ENCODE data around the gene TMEFF2.

TMEFF2 gene

DNA sequence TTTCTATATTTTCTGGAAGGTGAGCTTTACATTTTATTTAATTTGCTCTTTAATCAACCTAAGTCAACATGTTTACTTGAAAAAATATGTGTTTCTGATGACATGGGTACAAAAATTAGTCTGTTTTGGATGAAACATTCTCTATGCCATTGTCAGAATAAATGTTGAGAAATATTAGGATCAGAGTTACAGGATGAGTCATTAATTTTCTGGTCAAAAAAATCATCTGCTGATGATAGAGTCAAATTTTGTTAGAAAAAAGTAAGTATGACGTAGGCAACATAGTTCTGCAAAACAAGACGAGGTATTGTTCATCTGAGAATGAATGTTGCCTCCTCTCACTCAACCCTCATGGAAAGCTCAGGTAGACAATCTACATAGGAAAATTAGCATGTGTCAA is 240.3 kb downstream of the TMEFF2 start:
- DNase-seq: no peak

DNA sequence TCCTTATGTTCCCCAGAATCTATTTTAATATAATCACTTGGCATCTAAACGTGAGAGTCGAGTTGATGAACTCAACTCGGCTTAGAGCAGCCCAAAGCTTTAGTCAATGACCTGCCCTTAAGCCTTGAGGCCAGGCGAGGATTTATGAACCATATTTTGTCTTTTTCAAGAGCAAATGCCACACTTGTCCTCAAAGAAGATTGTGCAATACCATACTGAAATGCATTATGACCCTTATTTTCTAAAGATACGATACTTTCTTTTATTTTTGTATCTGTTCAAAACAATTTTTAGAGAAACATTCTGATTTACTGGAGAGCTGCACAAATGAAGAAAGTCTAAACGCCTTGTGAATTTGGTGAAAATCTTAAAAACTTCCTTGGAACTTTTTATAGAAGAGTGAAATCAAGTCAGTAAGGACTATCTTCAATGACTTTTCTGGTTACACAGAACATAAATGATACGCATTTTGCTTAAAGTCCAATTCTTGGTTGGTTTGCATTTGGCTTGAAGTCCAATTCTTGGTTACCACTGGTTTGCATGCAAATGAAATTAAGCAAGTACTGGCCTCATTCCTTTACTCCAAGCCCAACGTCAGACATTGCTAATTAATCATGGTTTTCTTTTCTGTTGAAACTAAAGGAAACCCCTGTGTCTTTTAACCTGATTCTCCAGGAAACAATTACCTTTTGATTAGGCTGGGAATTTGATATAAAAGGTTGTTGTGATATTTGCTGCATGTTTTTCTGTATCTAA is 242.0 kb downstream of the TMEFF2 start:
- no peak for DNase-seq

DNA sequence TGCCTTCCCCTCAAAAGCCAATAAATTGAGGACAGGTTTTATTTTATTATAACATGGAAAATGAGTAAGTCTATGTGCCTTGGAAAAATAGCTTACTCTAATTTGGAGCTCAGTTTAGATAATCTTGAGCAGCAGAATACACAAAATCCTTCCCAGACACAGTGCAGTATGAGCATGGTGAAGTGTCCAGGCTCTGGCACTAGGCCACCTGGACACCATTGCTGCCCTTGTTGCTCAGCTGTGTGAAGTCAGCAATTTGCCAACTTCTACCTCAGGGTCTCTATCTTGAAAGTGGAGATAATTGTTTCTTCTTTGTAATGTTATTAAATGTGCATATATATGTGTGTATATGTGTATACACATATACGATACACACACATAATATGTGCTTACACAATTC is 242.9 kb downstream of the TMEFF2 start:
- DNase-seq: no peak

DNA sequence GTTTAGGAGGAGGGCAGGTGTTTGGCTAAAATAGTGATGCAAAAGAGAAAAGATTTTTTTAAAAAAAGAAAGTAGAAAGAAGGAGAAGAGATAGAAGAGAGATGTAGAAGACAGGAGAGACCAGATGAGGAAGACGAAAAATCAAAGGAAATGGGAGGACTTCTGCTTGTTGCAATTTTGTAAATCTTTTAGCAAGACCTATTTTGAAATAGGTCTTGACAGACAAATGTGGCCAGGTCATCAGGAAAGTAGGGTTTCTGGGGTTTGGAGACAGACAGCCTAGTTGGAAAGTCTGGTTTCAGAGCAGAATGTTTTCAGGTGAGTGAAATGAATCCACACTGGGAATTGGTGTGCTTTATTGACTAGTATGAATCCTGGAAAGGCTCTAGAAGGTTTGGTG is 243.4 kb downstream of the TMEFF2 start:
- no peak for DNase-seq

DNA sequence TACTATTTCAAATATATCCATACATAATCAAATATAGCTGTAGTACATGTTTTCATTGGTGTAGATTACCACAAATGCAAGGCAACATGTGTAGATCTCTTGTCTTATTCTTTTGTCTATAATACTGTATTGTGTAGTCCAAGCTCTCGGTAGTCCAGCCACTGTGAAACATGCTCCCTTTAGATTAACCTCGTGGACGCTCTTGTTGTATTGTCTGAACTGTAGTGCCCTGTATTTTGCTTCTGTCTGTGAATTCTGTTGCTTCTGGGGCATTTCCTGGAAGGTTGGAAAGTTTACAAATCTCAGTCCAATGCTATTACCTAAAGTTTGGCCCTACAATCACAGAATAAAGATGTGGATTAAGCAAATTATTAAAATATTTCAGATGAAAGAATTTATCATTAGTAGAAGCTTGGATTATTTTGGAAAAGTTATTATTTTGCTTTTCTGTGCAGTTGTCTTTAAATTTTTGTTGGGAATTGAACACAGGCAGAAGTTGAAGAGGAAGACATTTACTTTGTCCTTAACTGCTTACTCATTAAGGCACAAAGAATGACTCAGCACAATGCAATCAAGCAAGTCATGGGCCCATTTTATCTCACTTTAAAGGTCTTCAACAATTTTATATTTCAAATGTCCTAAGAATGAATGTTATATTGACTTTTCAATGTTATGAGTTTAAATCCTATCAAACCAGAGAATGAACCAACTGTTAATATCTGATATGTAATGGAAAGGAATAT is 244.4 kb downstream of the TMEFF2 start:
- DNase-seq: no peak

DNA sequence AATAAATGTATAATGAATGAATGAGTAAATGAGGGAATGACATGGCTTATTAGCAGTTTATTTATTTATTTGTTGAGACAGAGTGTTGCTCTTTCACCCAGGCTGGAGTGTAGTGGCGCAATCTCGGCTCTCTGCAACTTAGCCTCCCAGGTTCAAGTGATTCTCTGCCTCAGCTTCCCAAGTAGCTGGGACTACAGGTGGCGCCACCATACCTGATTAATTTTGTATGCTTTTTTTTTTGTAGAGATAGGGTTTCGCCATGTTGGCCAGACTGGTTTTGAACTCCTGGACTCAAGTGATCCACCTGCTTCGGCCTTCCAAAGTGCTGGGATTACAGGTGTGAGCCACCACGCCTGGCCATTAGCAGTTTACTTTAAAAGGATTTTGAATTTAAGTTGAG is 247.5 kb downstream of the TMEFF2 start:
- no peak for DNase-seq

DNA sequence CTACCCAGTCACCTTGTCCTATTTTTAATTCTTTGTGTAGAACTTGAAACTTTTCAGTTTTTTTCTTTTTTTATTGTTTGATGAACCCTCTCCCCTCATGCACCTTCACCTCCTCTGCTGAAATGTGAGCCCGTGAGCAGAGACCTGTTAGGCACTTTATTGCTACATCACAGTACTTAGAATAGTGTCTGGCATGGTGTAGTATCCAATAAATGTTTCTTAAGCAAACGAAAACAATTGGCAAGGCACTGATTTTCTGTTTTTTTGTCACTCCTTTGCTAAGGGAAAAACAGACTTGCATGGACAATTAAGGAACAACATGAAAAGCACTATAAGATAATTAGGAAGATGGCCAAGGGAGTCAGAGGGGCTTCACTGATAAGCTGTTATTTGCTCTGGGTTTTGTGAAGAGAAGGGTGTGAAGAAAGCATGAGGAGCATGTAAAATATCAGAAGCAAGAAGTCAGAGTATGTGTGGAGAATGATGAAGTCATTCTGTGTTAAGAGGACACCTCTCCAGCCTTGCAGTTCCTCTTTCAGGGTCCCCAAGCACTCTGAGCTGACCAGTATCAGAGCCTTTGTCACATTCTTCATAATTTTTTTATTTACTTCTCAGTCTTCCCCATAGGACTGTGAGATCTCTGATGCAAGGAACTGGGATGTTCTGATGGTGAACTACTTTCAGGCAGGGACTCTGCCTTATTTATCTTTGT is 248.1 kb downstream of the TMEFF2 start:
- no peak for DNase-seq

DNA sequence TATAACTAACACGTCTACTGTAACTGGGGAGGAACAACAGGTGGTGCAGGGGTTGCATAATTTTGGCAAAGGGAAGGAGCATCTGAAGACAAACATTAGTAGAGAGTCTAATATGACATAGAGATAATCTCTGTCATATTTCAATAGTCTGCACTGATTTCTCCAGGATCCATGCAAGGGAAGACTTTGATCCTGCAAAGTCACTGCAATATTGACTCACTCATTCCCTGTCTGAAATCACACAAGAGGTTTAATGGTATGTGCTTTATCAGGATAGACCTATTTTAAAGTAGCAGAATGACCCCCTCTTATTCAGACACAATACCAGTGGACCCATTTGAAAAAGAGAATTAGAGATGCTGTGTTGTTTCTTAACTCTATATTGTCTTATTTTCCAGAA is 249.1 kb downstream of the TMEFF2 start:
- no peak for DNase-seq

DNA sequence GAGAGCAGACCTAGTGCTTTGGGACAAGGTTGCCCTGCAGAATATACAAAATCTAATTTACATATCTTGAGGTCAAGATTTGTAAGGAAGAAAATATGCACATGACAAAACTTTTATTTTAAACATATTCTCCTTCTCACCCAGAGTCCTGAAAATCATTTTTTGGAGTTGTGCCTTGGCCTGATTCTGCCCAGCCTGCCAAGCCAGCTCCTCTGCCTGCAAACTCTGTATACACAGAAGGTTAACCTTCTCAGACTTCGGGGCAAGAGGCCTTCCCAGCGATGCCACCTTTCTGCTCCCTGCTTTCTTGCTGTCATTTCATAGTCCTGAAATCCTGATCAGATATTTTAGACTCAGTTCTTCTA is 252.0 kb downstream of the TMEFF2 start:
- no peak for DNase-seq

DNA sequence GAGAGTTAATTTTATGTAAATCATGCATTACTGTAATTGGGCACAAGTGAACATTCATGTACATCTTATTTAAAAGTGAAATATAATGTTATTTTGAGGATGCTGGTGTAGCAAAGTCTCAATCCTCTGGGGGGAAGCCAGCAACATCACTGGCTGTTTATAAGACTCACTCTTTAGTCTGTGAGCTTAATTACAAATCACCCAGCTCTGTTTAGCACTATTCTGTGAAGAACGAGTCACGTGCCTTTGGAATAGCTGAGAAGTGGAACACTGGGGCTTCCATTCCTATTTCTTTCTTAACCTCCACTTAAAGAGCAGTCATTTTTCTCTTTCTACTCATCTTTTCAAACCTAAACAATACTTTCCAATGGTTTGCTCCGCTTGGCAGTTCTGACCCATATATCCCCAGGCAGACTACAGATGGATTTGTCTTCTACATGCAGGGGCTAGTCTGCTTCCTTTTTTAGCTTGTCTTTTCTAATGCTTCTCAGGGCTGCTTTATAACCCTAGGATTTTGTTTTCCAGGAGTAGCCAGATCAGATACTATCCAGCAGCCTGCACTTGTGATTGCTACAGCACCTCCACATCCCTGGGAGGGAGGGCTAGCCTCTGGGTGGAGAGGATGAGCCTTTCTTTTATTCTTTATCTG is 252.5 kb downstream of the TMEFF2 start:
- no peak for DNase-seq

DNA sequence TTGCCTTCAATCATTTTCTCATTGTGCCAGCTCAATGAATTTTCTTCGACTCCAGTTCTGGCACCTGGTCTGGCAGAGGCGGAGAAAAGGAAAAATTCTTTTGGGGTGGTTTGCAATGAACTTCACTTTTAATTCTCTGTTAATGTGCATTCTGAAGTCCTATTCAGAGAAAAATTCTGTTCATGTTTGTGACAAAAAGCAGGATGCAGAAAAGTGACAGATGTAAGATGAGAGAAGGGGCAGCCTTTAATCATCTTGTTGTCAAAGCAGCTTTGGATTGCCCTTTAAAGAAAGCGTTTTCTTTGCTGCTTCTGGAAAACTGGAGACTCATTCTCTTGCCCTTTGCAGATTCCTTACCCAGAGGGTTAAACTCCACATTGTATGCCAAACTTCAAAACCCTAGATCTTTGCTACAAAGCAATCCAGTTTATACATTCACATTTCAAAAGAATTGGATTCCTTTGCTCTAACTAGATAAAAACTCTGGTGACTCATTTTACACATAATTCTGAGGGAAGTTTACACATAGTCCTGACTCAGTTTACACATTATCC is 253.3 kb downstream of the TMEFF2 start:
- DNase-seq: no peak

DNA sequence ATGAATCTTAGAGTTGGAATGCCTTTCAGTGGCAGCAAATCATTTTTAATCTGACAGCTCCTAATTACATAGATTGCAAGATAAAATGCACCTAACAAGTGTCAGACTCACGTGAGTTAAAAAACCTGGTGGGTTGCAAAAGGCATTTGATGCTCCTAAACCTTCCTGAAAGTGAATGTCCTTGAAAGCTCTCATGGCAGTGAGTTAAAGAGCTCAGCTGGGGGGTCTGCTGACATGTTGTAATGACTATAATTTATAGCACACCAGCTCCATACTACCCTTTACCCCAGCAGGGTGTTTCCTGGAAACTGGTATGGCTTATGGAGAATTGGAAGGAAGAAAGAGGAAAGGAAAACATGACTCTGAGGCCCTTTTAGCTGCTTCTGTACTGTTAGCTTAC is 256.0 kb downstream of the TMEFF2 start:
- no peak for DNase-seq

DNA sequence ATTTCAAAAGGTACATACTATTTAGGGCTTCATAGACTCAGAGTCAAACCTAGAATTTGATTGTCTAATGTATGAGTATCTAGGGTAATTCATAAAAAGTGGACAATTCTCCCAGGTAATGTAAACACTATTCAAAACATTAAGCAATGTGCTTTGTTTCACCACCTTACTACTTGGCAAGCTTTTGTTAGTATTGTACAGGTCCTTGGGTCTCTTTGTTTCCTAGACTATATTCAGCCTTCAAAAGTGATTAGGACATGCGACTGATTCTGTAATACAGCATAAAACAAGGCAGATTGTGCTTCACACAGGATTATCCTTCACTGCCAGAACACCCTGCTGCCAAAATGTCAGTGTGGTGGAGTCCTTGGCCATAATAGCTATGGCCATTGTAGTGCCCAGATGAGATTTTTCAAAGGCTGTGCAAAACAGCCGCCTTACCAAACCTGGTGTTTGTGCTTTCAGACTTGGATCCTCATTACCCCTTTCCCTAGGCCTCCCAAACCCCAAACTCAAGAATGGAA is 257.8 kb downstream of the TMEFF2 start:
- DNase-seq: no peak

DNA sequence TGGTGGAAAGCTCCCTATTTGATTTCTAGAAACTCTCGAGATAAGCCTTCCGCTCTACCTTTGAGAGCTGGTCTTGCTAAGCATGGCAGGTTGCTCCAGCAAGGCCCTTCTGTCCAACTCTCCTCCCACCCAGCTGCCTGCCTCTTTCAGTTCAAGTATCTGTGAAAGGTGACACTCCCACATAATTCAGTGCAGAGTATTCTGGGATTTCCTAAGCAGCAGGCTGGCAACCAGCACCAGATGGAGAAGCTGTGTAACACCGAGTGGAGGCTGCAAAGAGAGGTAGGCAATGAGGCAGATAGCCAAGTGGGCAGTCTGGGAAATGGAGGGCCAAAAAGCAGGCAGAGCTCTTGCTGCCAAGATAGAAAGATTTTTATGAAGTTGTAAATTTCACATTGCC is 259.5 kb downstream of the TMEFF2 start:
- DNase-seq: peak; percentile 80

DNA sequence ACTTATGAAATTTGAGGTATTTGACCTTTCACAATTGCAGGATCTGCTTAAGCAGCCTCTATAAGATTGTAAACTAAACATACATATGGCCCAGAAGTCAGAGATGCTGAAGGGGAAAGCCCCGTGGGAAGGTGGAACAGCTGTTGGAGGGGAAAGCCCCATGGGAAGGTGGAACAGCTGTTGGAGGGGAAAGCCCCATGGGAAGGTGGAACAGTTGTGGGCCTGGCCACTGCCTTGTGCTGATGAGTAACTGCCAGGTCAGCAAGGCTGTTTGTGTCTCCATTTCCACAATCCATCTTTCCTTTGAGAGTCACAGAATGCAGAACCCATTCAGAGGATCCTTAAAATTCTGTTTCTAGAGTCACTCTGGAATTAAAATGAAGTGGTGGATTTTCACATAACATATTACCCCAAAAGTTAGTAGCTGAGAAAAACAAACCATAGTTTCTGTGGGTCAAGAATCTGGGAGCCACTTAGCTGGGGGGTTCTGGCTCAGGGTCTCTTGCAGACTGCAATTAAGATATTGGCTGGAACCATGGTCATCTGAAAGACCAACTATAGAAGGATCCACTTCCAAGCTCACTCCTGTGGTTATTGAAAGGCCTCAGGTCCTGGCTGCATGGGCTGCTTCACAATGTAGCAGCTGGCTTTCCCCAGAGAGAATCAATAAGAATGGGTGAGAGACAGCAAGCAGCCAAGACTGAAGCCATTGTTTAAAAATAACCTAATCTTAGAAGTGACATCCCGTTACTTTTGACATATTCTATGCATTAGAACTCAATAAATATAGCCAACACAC is 261.2 kb downstream of the TMEFF2 start:
- no peak for DNase-seq

DNA sequence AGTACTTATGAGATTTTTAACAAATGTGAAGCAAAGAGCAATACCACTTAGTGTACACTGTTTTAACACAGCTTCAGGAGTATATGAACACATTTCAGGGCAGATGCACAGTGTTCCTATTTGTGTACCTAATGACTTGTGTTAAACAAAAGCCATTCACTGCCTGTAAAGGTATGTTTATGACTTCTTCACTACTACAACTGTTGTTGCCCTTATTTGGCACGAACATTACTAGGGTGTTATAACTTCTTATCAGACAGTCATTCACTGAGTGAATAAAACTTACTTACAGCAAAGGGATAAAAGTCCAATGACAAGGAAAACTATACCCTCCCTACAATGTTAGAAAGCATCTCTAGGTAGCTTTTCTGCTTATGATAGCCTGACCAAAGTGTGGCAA is 262.4 kb downstream of the TMEFF2 start:
- no peak for DNase-seq

DNA sequence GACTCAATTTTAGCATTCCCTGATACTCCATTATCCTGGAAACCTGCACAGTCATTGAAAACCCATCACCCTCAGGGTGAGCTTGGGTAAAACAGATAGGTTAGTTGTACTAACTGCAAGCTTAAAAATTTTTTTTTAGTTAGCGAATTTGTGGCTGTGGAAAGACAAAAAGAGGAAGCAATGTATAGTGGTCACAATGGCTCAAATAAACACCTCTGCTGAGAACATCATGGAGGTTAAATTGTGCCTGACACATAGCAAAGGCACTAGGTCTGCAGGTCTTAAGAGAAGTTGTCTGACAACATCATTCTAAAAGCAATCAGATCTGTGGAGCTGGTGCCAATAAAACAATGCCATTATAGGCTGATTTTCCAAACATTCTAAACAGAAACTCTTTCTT is 263.4 kb downstream of the TMEFF2 start:
- DNase-seq: no peak

DNA sequence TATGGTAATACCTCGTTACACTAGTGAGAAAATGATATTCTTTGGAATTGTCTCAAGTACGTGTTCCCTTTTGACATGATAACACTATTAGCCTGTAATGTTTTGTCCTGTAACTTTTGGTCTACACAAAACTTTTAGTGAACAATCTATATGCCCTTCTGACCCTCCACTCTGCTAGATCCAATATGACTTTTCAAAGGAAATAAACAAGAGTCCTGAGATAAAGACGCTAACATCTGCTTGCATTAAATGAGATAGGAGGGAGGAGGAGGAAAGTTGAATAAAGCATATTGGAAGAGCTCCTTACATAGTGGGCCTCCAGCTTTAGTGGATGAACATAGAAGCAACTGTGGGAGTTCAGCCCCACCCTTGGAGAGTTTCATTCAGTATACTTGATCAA is 264.5 kb downstream of the TMEFF2 start:
- no peak for DNase-seq

DNA sequence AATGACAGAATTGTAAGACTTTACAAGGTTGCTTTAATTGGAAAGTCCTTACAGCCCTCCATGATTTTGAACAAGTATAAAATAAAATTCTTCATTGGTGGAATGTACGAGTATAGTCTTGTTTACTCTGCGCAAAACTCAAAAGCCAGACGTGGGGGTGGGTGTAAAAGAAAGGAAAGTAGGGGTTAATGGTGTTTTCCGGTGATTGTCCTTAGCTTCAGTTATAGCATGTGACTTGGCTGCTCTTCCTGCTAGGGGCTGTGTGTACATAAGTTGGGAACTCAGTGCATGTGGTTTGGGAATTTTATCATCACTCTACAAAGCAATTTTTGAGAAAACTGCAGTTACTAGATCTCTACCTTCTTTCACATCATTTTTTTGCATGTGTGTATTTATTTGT is 265.4 kb downstream of the TMEFF2 start:
- no peak for DNase-seq

DNA sequence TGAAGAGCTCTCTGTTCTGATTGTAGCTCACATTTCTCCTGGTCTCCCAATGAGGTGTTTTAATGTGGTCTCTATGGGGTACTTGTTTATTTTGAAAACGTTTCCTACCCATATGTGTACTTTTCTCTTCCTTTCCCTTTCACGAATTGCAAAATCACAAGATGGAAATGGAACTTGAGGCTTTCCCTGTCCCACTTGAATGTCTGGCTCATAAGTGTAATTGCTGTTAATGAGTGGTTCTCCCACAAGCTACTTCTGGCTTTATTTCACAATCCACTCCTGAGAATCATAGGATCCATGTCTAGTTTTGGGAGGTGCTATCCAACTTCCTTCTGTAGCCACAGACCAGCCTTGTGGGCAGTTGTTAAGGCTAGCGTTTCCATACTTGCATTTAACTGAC is 266.7 kb downstream of the TMEFF2 start:
- DNase-seq: no peak

DNA sequence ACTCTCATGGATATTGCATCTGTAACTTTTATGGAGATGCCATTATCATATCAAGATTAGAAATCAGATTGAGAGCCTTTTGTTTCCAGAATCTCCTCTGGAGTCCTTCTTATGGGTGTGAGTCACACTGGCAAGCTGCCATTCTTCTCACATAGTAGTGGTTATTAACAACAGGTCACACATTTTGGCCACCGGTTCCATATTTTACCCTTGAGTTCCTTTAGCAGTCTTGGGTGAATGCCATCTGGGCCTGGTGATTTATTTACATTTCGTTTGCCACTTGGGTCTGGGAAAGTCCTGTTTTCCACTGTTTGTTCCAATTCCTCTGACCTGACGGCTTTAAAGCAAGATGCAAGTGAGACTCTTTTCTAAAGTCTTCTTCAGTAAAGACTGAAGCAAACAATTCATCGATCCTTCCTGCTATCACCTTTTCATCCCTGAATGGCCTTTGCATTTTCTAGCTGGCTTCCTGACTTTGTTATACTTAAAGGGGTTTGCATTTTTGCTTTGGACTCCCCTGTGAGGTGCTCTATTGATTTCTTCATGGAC is 267.3 kb downstream of the TMEFF2 start:
- no peak for DNase-seq

DNA sequence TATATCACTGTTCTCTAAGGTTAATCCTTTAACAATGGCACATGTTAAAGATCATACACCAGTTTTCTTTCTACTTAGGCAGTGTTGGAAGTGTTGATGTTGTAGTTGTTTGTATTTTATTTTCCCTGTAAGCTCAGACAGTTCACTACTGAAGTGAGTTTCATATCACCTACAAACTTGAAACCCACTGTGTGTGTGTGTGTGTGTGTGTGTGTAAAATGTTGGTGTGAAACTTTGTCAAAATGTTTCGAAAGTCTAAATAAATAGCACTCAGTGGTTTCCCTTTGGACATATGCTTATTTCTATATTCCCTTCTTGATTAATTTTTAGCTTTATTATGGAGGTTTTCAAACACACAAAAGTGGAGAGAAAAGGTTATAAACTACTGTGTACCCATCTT is 268.1 kb downstream of the TMEFF2 start:
- DNase-seq: no peak
